HG03196 (cell line): Measurements from ENCODE around the gene ASIC2.

Experiments used
- ATAC-seq: cut with Tn5 transposase; IDR thresholded peaks from one replicate; pipeline ENCODE4 v1.9.1; 2021; ENCODE audit not compliant: unreplicated experiment

ASIC2 gene

DNA sequence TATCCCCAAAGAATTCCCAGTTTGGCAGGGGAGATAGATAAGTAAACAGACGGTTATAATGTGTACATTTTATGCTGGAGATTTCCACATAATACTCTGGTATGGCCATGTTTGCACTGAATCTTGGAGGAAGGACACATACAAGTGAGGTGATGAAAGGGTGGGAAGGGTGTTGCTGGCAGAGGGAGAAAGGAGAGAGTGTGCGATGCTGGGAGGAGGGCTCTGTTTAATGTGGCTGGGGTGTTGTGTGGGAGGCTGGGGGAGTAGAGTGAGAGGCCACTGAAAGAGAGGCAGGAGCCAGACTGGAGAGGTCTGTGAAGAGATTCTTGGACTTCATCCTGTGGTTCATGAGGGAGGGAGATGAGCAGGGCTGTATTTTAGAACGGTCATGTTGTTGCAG is 213.9 kb downstream of the ASIC2 start:
- no peak for ATAC-seq

GRCh38 chr17:33076979-33077378 is 216.1 kb downstream of the ASIC2 start:
- no peak for ATAC-seq

- ATAC-seq = no peak
Observed at GRCh38 chr17:33073416-33073815, 219.7 kb downstream of the ASIC2 start.

GRCh38 chr17:33072421-33073161 is 220.5 kb downstream of the ASIC2 start:
- ATAC-seq = no peak

DNA sequence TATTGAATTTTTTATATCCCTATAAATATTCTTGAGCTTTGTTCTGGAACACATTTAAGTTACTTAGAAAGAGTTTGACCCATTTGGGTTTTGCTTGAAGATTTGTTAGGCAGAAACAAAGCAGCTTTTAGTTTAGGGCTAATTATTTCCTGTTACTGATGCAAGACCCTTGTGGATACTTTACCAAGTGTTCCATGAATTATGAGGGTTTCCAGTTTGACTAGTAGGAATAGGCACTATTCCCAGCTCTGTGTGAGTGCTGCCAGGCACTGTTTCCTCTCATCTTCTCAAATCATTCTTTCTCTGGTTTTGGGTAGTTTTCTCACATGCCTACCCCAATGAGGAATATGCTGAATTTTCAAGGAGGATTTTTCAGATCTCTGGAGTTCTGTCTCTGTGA is 221.4 kb downstream of the ASIC2 start:
- ATAC-seq = no peak

DNA sequence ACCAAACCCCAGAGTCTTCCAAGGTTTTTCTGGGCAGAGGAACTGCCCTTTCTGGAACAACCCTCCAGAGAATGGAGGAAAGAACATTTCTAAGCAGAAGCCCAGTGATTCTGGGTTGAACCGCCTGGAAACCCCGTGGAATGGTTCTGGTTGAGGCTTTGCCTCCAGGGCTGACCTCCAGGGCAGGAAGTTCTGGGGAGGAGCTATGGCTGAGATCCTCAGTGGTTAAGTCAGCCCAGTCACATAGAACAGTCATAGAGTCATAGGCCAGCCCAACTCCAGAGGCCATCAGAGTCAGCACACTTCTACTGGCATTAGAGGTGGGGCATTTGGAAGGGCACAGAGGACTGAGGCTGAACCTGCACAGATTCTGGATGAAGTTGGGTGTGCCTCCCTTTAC is 235.5 kb downstream of the ASIC2 start:
- no peak for ATAC-seq

DNA sequence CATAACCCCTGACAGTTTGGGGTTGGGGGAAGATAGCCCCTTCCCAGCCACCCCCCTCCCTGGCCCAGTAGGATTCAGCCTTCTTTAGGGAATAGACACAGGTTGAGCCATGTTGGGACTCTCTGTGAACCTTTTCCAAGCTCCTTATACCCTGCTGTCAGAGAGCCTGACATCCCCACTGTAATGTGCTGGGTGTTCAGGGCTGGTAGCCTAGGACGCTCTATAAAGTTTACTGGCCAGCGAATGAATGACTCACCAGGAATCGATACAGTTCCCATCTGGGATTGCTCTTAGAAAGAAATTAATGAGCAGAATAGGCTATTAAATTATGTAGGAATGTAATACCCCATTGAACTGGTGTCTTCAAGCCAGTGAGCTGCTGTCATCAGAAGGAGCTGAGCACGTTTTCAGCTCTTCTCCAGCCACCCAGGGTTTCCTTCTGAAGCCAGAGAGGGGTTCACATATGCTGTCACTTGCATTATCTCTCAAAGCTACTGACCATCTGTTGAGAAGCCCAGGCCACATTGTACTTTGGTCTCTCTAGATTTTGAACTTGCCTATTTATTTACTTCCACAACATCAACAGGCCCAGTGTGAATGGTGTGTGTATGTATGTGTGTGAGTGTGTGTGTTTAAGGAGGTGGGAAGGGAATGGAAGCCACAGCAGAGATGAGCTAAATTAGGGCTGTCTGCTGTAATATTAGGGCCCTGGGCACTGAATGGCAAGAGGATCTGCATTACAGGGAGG is 236.5 kb downstream of the ASIC2 start:
- ATAC-seq = no peak

- ATAC-seq = no peak
Observed at GRCh38 chr17:33055746-33056145, 237.3 kb downstream of the ASIC2 start.

- no peak for ATAC-seq
Observed at GRCh38 chr17:33055171-33055611, 237.9 kb downstream of the ASIC2 start.

GRCh38 chr17:33054412-33054811 is 238.7 kb downstream of the ASIC2 start:
- no peak for ATAC-seq

GRCh38 chr17:33053676-33054075 is 239.4 kb downstream of the ASIC2 start:
- no peak for ATAC-seq

GRCh38 chr17:33052856-33053255 is 240.2 kb downstream of the ASIC2 start:
- ATAC-seq = no peak

DNA sequence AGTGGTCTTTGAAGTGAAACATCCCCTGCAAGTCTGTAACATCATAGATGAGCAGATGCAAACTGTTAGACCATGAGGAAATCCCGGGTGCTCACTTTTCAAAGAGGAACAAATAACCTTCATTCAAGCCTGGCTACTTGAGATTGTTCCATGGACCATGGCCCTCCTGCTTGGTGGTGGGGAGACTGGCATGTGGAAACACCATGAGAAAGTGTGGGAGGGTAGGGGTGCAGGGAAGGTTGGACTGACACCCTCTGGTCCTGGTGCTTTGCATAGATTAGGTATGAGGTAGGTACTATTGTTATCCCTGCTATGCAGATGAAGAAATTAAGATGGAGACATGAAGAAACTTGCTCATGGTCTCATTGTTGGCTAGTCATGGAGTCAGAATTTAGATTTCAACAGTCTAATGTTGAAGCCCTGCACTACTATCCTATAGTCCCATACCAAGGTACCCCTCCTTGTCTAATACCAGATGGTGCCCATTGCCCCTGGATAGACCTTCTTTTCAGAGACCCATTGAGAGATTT is 242.4 kb downstream of the ASIC2 start:
- ATAC-seq = no peak

DNA sequence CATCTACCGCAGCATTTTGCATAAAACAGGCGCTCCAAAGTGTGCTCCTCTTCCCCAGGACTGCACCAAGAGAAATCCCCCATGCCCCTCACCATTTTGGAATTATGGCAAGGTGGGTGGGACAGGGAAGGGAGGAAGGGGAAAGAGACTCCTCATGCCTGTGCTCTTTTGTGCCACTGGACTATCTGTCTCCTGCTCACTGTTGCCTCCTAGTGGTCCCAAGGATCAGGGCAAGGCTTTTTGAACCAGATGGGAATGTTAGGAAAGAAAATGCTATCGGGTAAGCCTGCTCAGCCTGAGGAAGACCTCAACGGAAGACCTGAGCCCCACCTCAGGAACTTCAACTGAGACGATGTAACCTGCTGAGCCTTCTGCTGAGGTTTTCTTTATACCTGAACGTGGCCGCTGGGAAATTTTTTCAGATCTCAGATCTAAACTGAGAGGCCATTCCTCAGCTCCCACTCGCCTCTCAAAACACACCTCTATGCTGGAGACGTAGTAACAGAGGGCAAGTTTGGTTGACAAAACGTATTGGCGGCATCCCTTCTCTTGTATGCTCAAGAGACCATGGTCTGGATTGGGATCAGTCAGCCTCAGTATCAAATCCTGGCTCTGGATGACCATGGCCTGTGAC is 243.2 kb downstream of the ASIC2 start:
- ATAC-seq = no peak

GRCh38 chr17:33046361-33047255 is 246.5 kb downstream of the ASIC2 start:
- no peak for ATAC-seq

DNA sequence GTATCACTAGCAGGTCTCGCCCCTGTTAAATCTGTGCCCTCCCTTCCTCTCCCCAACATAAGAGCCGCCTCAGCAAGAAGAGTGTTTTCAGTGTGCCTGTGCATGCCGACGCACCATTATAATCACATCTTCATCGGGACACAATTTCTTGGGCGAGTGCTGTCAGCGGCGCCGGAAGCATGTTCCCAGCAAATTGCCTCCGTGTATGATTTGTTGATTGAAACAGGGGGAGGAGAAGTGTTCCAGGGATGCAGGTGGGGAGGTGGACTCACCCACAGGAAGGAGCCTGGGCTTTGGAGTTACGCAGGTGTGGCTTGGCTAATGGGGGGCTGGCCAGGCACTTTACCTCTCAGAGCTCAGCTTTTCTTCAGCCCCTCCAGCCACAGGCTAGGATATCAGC is 247.9 kb downstream of the ASIC2 start:
- ATAC-seq = no peak

DNA sequence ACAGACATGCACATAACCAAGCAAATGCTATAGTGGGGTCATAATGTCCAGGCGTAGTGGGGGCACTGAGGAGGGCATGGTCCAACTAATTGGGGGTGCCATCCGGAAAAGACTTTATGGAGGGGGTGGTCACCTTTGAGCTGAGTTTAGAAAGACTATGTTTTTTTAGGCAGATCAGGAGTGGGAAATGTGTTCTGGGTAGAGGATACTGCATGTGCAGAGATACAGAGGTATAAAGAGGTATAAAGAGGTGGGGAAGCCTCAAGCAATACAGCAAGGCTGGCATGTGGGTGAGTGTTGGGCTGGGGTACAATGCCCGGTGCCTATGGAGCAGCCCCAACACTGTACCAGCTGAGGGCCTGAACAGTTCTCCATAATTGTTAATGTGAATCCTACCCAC is 248.3 kb downstream of the ASIC2 start:
- no peak for ATAC-seq

DNA sequence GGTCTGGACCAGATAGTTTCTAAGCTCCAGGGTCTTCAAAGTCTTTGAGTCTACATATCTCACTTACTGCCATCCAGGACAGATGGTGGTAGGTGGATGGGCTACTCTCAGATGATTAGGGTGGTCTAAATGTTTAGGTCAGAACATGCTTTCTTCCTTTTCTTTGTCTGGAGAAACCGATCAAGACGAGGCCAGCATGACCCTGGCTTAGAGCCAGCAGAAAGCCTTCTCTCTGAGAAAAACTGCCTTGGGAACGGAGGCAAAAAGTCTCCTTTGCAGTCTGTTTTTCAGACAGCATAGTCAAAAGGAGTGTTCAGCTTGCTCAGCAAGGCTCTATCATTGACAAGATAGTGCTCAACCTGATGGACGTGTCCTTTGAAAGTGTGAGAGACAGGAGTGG is 252.6 kb downstream of the ASIC2 start:
- no peak for ATAC-seq

DNA sequence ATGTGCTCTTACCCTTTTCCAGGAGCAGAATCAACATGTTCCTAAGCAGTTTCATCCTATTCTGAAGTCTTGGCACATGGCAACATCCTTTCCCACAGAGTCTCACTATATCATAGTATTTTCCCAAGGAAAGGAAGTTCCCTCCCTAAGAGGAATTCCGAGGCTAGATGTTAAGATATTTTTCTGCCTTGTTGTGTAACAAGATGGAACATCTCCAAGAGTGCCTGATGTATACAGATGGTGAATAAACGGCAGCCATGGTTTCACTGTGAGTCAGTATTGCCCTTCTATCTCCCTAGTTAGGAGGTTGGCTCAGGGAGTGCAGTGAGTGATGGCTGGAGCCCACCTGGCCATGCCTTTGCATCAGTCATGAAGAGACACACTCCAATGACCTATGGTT is 253.2 kb downstream of the ASIC2 start:
- ATAC-seq = no peak

DNA sequence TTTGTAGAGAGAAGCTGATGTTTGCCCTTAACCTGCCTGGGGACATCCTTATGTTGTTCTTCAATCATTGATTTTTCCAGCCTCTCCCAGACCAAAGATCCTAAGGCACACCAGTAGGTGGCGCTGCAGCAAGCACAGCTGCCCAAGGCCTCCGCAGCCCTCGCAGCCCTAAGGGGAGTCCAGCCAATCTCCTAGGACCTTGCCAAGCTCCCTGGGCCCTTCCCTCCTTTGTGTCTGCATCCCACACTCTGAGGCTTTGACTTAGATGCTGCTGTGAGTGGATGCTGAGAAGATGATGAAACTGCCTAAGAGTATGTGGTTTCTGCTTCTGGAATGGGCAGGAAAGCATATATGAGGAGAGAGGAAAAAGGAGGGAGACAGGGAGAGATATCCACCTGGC is 254.4 kb downstream of the ASIC2 start:
- no peak for ATAC-seq

GRCh38 chr17:33033176-33033575 is 259.9 kb downstream of the ASIC2 start:
- ATAC-seq = no peak
